ENCODE measurements around the gene STK39.

STK39 gene

GRCh38 chr2:168184681-168185513 is 62.5 kb downstream of the STK39 start:
- DNase-seq (ENCODE audit: low read depth) = no peak

GRCh38 chr2:168183308-168183997 is 63.9 kb downstream of the STK39 start:
- DNase-seq (ENCODE audit: low read depth) = no peak

GRCh38 chr2:168182550-168183249 is 64.7 kb downstream of the STK39 start:
- no peak for DNase-seq (ENCODE audit: low read depth)

GRCh38 chr2:168181825-168182224 is 65.6 kb downstream of the STK39 start:
- DNase-seq (ENCODE audit: low read depth) = no peak

- no peak for DNase-seq (ENCODE audit: low read depth)
These were observed 66.5 kb downstream of the STK39 start for GRCh38 chr2:168180914-168181313.

GRCh38 chr2:168180483-168180882 is 66.9 kb downstream of the STK39 start:
- no peak for DNase-seq (ENCODE audit: low read depth)

GRCh38 chr2:168179592-168179991 is 67.8 kb downstream of the STK39 start:
- DNase-seq (ENCODE audit: low read depth) = no peak

- no peak for DNase-seq (ENCODE audit: low read depth)
These were observed 68.7 kb downstream of the STK39 start for GRCh38 chr2:168178520-168179324.

- no peak for DNase-seq (ENCODE audit: low read depth)
These were observed 71.0 kb downstream of the STK39 start for GRCh38 chr2:168176402-168176801.

GRCh38 chr2:168175469-168175868 is 71.9 kb downstream of the STK39 start:
- no peak for DNase-seq (ENCODE audit: low read depth)

- DNase-seq (ENCODE audit: low read depth) = no peak
These were observed 72.6 kb downstream of the STK39 start for GRCh38 chr2:168174756-168175155.

GRCh38 chr2:168172071-168172470 is 75.3 kb downstream of the STK39 start:
- no peak for DNase-seq (ENCODE audit: low read depth)

GRCh38 chr2:168171059-168171762 is 76.2 kb downstream of the STK39 start:
- no peak for DNase-seq (ENCODE audit: low read depth)

- DNase-seq (ENCODE audit: low read depth) = no peak
These were observed 78.2 kb downstream of the STK39 start for GRCh38 chr2:168169097-168169745.

GRCh38 chr2:168167511-168168263 is 79.7 kb downstream of the STK39 start:
- DNase-seq (ENCODE audit: low read depth) = no peak

GRCh38 chr2:168166902-168167510 is 80.4 kb downstream of the STK39 start:
- DNase-seq (ENCODE audit: low read depth) = no peak

GRCh38 chr2:168165985-168166901 is 81.2 kb downstream of the STK39 start:
- DNase-seq (ENCODE audit: low read depth) = no peak

GRCh38 chr2:168165397-168165796 is 82.0 kb downstream of the STK39 start:
- no peak for DNase-seq (ENCODE audit: low read depth)

- no peak for DNase-seq (ENCODE audit: low read depth)
These were observed 86.5 kb downstream of the STK39 start for GRCh38 chr2:168160897-168161296.

All from non-pigmented ciliary epithelial cell (primary cell).